GM12878 (cell line): Measurements from ENCODE around the gene CHST4. TPM values are rescaled to one million over a fixed set of nuclear protein-coding genes. Genes with fewer than 3 reads are reported as not detected.

ENCODE experiments used
- ATAC-seq: fragments of 200-7000 bp; cut with Tn5 transposase; 3 replicates; pipeline ENCODE4 v1.9.1; 2020; ENCODE audit warnings: mild to moderate bottlenecking, moderate library complexity
- BruUV-seq: library from RNA; stranded (reverse); fragments of 400-500 nt; replicated peaks from 2 replicates; lab custom pipeline; 2021; lab: Mats Ljungman, UMichigan
- CTCF ChIA-PET: fragments of 300-600 bp; sonication (Branson Sonifier 250); formaldehyde crosslinking; extraction: SDS; loops from one replicate; lab custom pipeline; 2021; ENCODE audit warnings: inconsistent platforms; lab: Yijun Ruan, JAX
- POLR2A ChIA-PET: fragments of 350-600 bp; formaldehyde crosslinking; extraction: SDS; loops from one replicate; lab custom pipeline; 2021; ENCODE audit warnings: inconsistent platforms; lab: Charles Lee
- RAD21 ChIA-PET: fragments of 300-600 bp; sonication (Branson Sonifier 250); formaldehyde crosslinking; loops from one replicate; lab custom pipeline; 2023; ENCODE audit warnings: antibody characterized with exemption; ENCODE audit not compliant: unreplicated experiment; lab: Charles Lee
- SMC1A ChIA-PET: fragments of 300-600 bp; sonication (Branson Sonifier 250); formaldehyde crosslinking; loops from one replicate; lab custom pipeline; 2023; ENCODE audit not compliant: unreplicated experiment, uncharacterized antibody; lab: Charles Lee
- DNase-seq: peaks from one replicate; pipeline ENCODE4 v3.0.0-alpha.2; 2011; ENCODE audit warnings: low read depth, low spot score
- FAIRE-seq: peaks from 3 replicates; lab custom pipeline; 2011; peaks lifted over from hg19 to GRCh38; lab: Jason Lieb, UNC
- H2AFZ ChIP-seq: 2 replicates; pipeline ENCODE4 v1.6.0; 2011; ENCODE audit warnings: low read depth, low read length, control low read depth; ENCODE audit not compliant: control insufficient read depth
- H3K27ac ChIP-seq: 2 replicates; pipeline ENCODE4 v1.5.1; 2011; ENCODE audit warnings: control low read depth; ENCODE audit not compliant: control insufficient read depth, insufficient read depth
- H3K27me3 ChIP-seq, 2 experiments: replicated peaks in 1 of 2; 2 replicates each; pipeline versions ENCODE4 v1.6.0 to v1.6.1; 2011; ENCODE audit warnings: low read length in 1 of 2; ENCODE audit not compliant: control insufficient read depth in 2 of 2, insufficient read depth in 2 of 2
- H3K36me3 ChIP-seq, 2 experiments: 2 replicates each; pipeline ENCODE4 v1.5.1; 2011; ENCODE audit warnings: low read length in 1 of 2; ENCODE audit not compliant: control insufficient read depth in 2 of 2, insufficient read depth in 2 of 2
- H3K4me1 ChIP-seq: 2 replicates; pipeline ENCODE4 v1.6.1; 2011; ENCODE audit warnings: mild to moderate bottlenecking, low read length, moderate library complexity, mixed read lengths; ENCODE audit not compliant: control insufficient read depth, insufficient read depth
- H3K4me2 ChIP-seq: 2 replicates; pipeline ENCODE4 v1.6.0; 2011; ENCODE audit warnings: control low read depth; ENCODE audit not compliant: control insufficient read depth, insufficient read depth
- H3K4me3 ChIP-seq: fragments of 200-600 bp; sonication (generic); 2 replicates; pipeline ENCODE4 v1.5.1; 2016
- H3K79me2 ChIP-seq: 2 replicates; pipeline ENCODE4 v1.6.0; 2011; ENCODE audit warnings: low read length; ENCODE audit not compliant: control insufficient read depth, insufficient read depth
- H3K9ac ChIP-seq: 2 replicates; pipeline ENCODE4 v1.8.0; 2011; ENCODE audit warnings: low read length, control low read depth, mixed read lengths; ENCODE audit not compliant: control insufficient read depth, insufficient read depth
- H3K9me3 ChIP-seq: replicated peaks from 3 replicates; pipeline ENCODE4 v1.5.1; 2011; ENCODE audit warnings: mild to moderate bottlenecking, low read length; ENCODE audit not compliant: control insufficient read depth, insufficient read depth
- H4K20me1 ChIP-seq: 2 replicates; pipeline ENCODE4 v1.6.0; 2011; ENCODE audit not compliant: control insufficient read depth, insufficient read depth
- ETV6 ChIP-seq, 2 experiments: fragments of 450-650 bp in 1 of 2; IDR thresholded peaks in 1 of 2; conservative IDR thresholded peaks in 1 of 2; 2 replicates each; pipeline ENCODE4 v1.6.1; 2014; ENCODE audit warnings: antibody characterized with exemption in 1 of 2, borderline replicate concordance in 1 of 2, low read depth in 1 of 2, mild to moderate bottlenecking in 1 of 2, moderate library complexity in 1 of 2
- JUND ChIP-seq: IDR thresholded peaks from 2 replicates; pipeline ENCODE4 v1.6.1; 2012; ENCODE audit warnings: low read depth, mild to moderate bottlenecking, low read length, improper control_type of control experiment, moderate library complexity
- in situ Hi-C: fragments of 300-500 bp; cut with MboI; formaldehyde crosslinking; loops from 9 replicates; pipeline ENCODE4 v1.14.3; 2018; ENCODE audit warnings: mixed read lengths
- intact Hi-C: fragments of 100-400 bp; cut with micrococcal nuclease; formaldehyde crosslinking; loops from one replicate; pipeline ENCODE4 v1.14.2; 2022; ENCODE audit not compliant: unreplicated experiment
- polyA plus RNA-seq, 11 experiments: library from polyadenylated mRNA; depleted of rRNA in 4 of 11; unstranded in 6 of 11; stranded (reverse) in 5 of 11; fragments of >200 nt; fragmentation: Nextera tagmentation in 4 of 11; fragmentation: Illumina TruSeq in 1 of 11; extraction: Ambion mirVana in 4 of 11; extraction: Trizol in 1 of 11; gene quantifications; 1 replicate in 1 of 11; 2 replicates in 10 of 11; pipeline versions ENCODE4 v1.2.1 to v1.2.3, GENCODE V29; 2011 to 2016; ENCODE audit warnings: inconsistent platforms in 2 of 11, missing spikeins in 2 of 11, low read depth in 1 of 11
- total RNA-seq, 4 experiments: library from RNA; depleted of rRNA in 3 of 4; stranded (reverse); fragments of >200 nt in 3 of 4; fragmentation: Illumina TruSeq in 1 of 4; extraction: Trizol in 1 of 4; gene quantifications; 2 replicates each; pipeline versions ENCODE4 v1.2.1 to v1.2.3, GENCODE V29; 2013 to 2021
- TF ChIP-seq, protein P1 (sequence below): fragments of 450-650 bp; IDR thresholded peaks from 2 replicates; pipeline ENCODE4 v1.6.1; 2017; ENCODE audit warnings: mild to moderate bottlenecking, moderate library complexity

Gene CHST4
- total and polyA plus RNA-seq, 10 of the 15 experiments (the other 5 are each of a cell fraction or from before 2014, with no cell fraction given), result 0.10 to 1.7 (median 0.79) TPM

GRCh38 chr16:71547168-71547567 is 20.9 kb downstream of the CHST4 start:
- ChIA-PET CTCF (interaction anchor here (2.1 kb wide), 1 partner anchor 12 kb away, joined by 5 read pairs; no protein-coding TSS in a partner anchor), POLR2A (no interaction called here), RAD21 (no interaction called here), SMC1A (interaction anchor here (1.0 kb wide), 1 partner anchor 9 kb away, joined by 3 read pairs; no protein-coding TSS in a partner anchor)
- Histone ChIP-seq H3K9ac (no peak overlapping the region), H3K36me3 (no peaks in the 10 kb centered on the region; a peak in 1 of 4 replicates), H3K9me3 (no peaks in the 10 kb centered on the region), H4K20me1 (no peaks in the 10 kb centered on the region), H3K27me3 (no peaks in the 10 kb centered on the region), H3K4me3 (no peak overlapping the region), H3K27ac (no peak overlapping the region), H3K4me1 (no peaks in the 10 kb centered on the region), H3K4me2 (no peak overlapping the region), H3K79me2 (no peaks in the 10 kb centered on the region), H2AFZ (no peak overlapping the region)
- intact Hi-C loops (no loop called here), in situ Hi-C loops (no loop called here)
- ATAC-seq, result no peak
- TF ChIP-seq JUND (no peak), ETV6 (conservative IDR thresholded peaks at IDR 0.05 in 1 of 2, IDR thresholded peaks at IDR 0.05 in 1 of 2; ENCODE audit: borderline replicate concordance in 1 of 2, low read depth in 1 of 2) (no peak)
- TF ChIP-seq, protein P1, sequence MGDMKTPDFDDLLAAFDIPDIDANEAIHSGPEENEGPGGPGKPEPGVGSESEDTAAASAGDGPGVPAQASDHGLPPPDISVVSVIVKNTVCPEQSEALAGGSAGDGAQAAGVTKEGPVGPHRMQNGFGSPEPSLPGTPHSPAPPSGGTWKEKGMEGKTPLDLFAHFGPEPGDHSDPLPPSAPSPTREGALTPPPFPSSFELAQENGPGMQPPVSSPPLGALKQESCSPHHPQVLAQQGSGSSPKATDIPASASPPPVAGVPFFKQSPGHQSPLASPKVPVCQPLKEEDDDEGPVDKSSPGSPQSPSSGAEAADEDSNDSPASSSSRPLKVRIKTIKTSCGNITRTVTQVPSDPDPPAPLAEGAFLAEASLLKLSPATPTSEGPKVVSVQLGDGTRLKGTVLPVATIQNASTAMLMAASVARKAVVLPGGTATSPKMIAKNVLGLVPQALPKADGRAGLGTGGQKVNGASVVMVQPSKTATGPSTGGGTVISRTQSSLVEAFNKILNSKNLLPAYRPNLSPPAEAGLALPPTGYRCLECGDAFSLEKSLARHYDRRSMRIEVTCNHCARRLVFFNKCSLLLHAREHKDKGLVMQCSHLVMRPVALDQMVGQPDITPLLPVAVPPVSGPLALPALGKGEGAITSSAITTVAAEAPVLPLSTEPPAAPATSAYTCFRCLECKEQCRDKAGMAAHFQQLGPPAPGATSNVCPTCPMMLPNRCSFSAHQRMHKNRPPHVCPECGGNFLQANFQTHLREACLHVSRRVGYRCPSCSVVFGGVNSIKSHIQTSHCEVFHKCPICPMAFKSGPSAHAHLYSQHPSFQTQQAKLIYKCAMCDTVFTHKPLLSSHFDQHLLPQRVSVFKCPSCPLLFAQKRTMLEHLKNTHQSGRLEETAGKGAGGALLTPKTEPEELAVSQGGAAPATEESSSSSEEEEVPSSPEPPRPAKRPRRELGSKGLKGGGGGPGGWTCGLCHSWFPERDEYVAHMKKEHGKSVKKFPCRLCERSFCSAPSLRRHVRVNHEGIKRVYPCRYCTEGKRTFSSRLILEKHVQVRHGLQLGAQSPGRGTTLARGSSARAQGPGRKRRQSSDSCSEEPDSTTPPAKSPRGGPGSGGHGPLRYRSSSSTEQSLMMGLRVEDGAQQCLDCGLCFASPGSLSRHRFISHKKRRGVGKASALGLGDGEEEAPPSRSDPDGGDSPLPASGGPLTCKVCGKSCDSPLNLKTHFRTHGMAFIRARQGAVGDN, result no peak
- DNase-seq, result no peak
- BruUV-seq, result no TSS peak
- no peak for FAIRE-seq
